Panc1 (cell line): ENCODE measurements around the gene CCDC69. TPM values are rescaled to one million over a fixed set of nuclear protein-coding genes. Genes with fewer than 3 reads are reported as not detected.

Experiments used
- ATAC-seq: fragments of 200-7000 bp; cut with Tn5 transposase; 2 replicates; pipeline ENCODE4 v1.9.1; 2020; ENCODE audit warnings: mild to moderate bottlenecking, moderate library complexity
- BruUV-seq: library from RNA; stranded (reverse); fragments of 400-500 nt; replicated peaks from 2 replicates; lab custom pipeline; 2021; lab: Mats Ljungman, UMichigan
- CTCF ChIA-PET: fragments of 300-600 bp; sonication (Branson Sonifier 250); formaldehyde crosslinking; loops from one replicate; lab custom pipeline; 2022; ENCODE audit warnings: antibody characterized with exemption; lab: Charles Lee
- POLR2A ChIA-PET: fragments of 300-600 bp; sonication (Branson Sonifier 250); formaldehyde crosslinking; loops from one replicate; lab custom pipeline; 2022; ENCODE audit warnings: antibody characterized with exemption; lab: Charles Lee
- DNase-seq: peaks from one replicate; pipeline ENCODE4 v3.0.0-alpha.2; 2010; ENCODE audit warnings: low read depth, low spot score
- H3K27ac ChIP-seq: 2 replicates; pipeline ENCODE4 v1.5.1; 2011; ENCODE audit warnings: mild to moderate bottlenecking, low read length, inconsistent platforms
- H3K27me3 ChIP-seq: fragments of 200-500 bp; sonication (Bioruptor generic); 2 replicates; pipeline ENCODE4 v1.6.0; 2014; ENCODE audit warnings: low read length, inconsistent platforms; ENCODE audit not compliant: control insufficient read depth, insufficient read depth
- H3K36me3 ChIP-seq: fragments of 200-500 bp; sonication (Bioruptor generic); 2 replicates; pipeline ENCODE4 v1.5.1; 2014; ENCODE audit warnings: inconsistent platforms, mild to moderate bottlenecking, low read length, moderate library complexity; ENCODE audit not compliant: control insufficient read depth, insufficient read depth
- H3K4me1 ChIP-seq: 2 replicates; pipeline ENCODE4 v1.5.1; 2011; ENCODE audit warnings: inconsistent platforms, mild to moderate bottlenecking, low read length, moderate library complexity; ENCODE audit not compliant: control insufficient read depth, insufficient read depth
- H3K4me3 ChIP-seq, 2 experiments: 2 replicates each; pipeline ENCODE4 v1.5.1; 2011 to 2012; ENCODE audit warnings: low read depth in 2 of 2, low read length in 2 of 2, mild to moderate bottlenecking in 2 of 2, inconsistent platforms in 1 of 2, moderate library complexity in 1 of 2
- H3K9me3 ChIP-seq: fragments of 200-500 bp; sonication (Bioruptor generic); 2 replicates; pipeline ENCODE4 v1.5.1; 2014; ENCODE audit warnings: low read depth, mild to moderate bottlenecking, inconsistent platforms, low read length, moderate library complexity; ENCODE audit not compliant: control insufficient read depth, insufficient read depth
- POLR2AphosphoS5 ChIP-seq: IDR thresholded peaks from 2 replicates; pipeline ENCODE4 v1.6.1; 2012; ENCODE audit warnings: mild to moderate bottlenecking, low read depth, low read length, moderate library complexity
- REST ChIP-seq, 2 experiments: IDR thresholded peaks; 2 replicates each; pipeline ENCODE4 v1.6.1; 2011 to 2012; ENCODE audit warnings: low read depth in 2 of 2, control low read depth in 1 of 2, low read length in 1 of 2, mild to moderate bottlenecking in 1 of 2, moderate library complexity in 1 of 2; ENCODE audit not compliant: insufficient read depth in 1 of 2
- SIN3A ChIP-seq: IDR thresholded peaks from 2 replicates; pipeline ENCODE4 v1.6.1; 2012; ENCODE audit warnings: low read depth, mild to moderate bottlenecking, low read length, moderate library complexity, borderline replicate concordance; ENCODE audit not compliant: insufficient read depth
- TCF7L2 ChIP-seq: IDR thresholded peaks from 2 replicates; pipeline ENCODE4 v1.6.1; 2011; ENCODE audit warnings: mild to moderate bottlenecking, low read depth, low read length, inconsistent platforms
- in situ Hi-C: cut with HindIII; loops from 2 replicates; pipeline ENCODE4 v1.10.0; 2016; ENCODE audit warnings: low sequenced_read_pairs, low pct_unique_long_range_greater_than_20kb
- intact Hi-C: fragments of 100-400 bp; cut with micrococcal nuclease; formaldehyde crosslinking; loops from one replicate; pipeline ENCODE4 v1.10.0; 2022; ENCODE audit not compliant: unreplicated experiment
- total RNA-seq: library from RNA; stranded (reverse); gene quantifications from one replicate; pipeline ENCODE4 v1.2.1, GENCODE V29; 2021; ENCODE audit not compliant: unreplicated experiment
- TF ChIP-seq, protein P1 (sequence below): fragments of 450-650 bp; IDR thresholded peaks from 2 replicates; pipeline ENCODE4 v1.5.1; 2017; ENCODE audit warnings: mild to moderate bottlenecking

Gene CCDC69
- total RNA-seq, 1 experiment from 2014 or later, result 2.1 TPM

DNA sequence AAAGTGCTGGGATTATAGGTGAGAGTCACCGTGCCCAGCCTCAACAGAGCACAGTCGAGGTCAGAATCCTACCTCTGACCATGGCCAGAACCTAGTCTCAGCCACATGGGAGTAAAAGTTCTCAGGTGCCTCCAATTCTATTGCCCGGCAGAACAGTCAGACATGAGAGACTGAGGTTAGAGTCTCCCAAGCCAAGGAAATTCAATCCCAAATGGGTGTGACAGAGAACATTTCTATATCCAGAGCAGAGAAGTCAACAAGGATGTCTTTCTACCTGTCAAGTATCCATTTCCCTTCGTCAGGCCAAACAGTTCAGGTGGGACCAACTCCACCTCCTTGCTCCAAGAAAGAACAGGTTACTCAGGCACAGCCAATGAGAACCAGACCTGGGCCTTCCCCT lies 76.9 kb downstream of the CCDC69 start:
- no TSS peak for BruUV-seq
- POLR2A ChIA-PET, result no interaction called here
- TF ChIP-seq SIN3A (no peak), POLR2AphosphoS5 (no peak), REST (IDR thresholded peaks at IDR 0.05; ENCODE audit: insufficient read depth in 1 of 2, low read depth in 2 of 2, low read length in 1 of 2) (no peak), TCF7L2 (no peak)
- TF ChIP-seq, protein P1, sequence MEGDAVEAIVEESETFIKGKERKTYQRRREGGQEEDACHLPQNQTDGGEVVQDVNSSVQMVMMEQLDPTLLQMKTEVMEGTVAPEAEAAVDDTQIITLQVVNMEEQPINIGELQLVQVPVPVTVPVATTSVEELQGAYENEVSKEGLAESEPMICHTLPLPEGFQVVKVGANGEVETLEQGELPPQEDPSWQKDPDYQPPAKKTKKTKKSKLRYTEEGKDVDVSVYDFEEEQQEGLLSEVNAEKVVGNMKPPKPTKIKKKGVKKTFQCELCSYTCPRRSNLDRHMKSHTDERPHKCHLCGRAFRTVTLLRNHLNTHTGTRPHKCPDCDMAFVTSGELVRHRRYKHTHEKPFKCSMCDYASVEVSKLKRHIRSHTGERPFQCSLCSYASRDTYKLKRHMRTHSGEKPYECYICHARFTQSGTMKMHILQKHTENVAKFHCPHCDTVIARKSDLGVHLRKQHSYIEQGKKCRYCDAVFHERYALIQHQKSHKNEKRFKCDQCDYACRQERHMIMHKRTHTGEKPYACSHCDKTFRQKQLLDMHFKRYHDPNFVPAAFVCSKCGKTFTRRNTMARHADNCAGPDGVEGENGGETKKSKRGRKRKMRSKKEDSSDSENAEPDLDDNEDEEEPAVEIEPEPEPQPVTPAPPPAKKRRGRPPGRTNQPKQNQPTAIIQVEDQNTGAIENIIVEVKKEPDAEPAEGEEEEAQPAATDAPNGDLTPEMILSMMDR, result no peak

GRCh38 chr5:151146061-151146460 lies 77.8 kb downstream of the CCDC69 start:
- Histone ChIP-seq H3K36me3 (no peaks in the 10 kb centered on the region), H3K27me3 (no peaks in the 10 kb centered on the region), H3K27ac (no peak overlapping the region), H3K4me1 (no peaks in the 10 kb centered on the region), H3K9me3 (no peaks in the 10 kb centered on the region), H3K4me3 (no peak overlapping the region)
- TF ChIP-seq POLR2AphosphoS5, result no peak
- TF ChIP-seq, protein P1, result no peak
- TF ChIP-seq TCF7L2, result no peak
- no peak for TF ChIP-seq SIN3A
- TF ChIP-seq REST (IDR thresholded peaks at IDR 0.05; ENCODE audit: insufficient read depth in 1 of 2, low read depth in 2 of 2, low read length in 1 of 2), result no peak
- no TSS peak for BruUV-seq
- POLR2A ChIA-PET, result no interaction called here
- in situ Hi-C loops, result no loop called here
- CTCF ChIA-PET, result no interaction called here
- intact Hi-C loops, result no loop called here
- DNase-seq (no peak), ATAC-seq (no peak)

More for the DNA sequence above, 76.9 kb downstream of the CCDC69 start:
- in situ Hi-C loops, result no loop called here
- Histone ChIP-seq H3K4me3 (no peak overlapping the region), H3K27me3 (no peaks in the 10 kb centered on the region), H3K36me3 (no peaks in the 10 kb centered on the region), H3K9me3 (no peaks in the 10 kb centered on the region), H3K27ac (no peak overlapping the region), H3K4me1 (no peaks in the 10 kb centered on the region)
- CTCF ChIA-PET, result no interaction called here
- intact Hi-C loops, result no loop called here
- ATAC-seq, result no peak
- DNase-seq, result no peak
